Activated CD4-positive, alpha-beta T cell treated with anti-CD3 and anti-CD28 coated beads, Interleukin-2, amount 50 U/mL, for 1 hour (primary cell): ENCODE measurements around the gene SLC39A12.

Experiments used
- DNase-seq: peaks from one replicate; pipeline ENCODE4 v3.0.0-alpha.2; 2020

The SLC39A12 gene

GRCh38 chr10:17965649-17966235, 14.0 kb downstream of the SLC39A12 start:
- no peak for DNase-seq

- DNase-seq: no peak
These were observed 22.8 kb downstream of the SLC39A12 start for GRCh38 chr10:17974505-17974904.

- no peak for DNase-seq
These were observed 29.3 kb downstream of the SLC39A12 start for GRCh38 chr10:17980846-17981565.

- DNase-seq: no peak
These were observed 30.2 kb downstream of the SLC39A12 start for GRCh38 chr10:17981766-17982380.

GRCh38 chr10:17984056-17984455, 32.3 kb downstream of the SLC39A12 start:
- no peak for DNase-seq

GRCh38 chr10:17984563-17984962, 32.8 kb downstream of the SLC39A12 start:
- no peak for DNase-seq

GRCh38 chr10:17989908-17990767, 38.4 kb downstream of the SLC39A12 start:
- no peak for DNase-seq

GRCh38 chr10:17992266-17992665, 40.5 kb downstream of the SLC39A12 start:
- DNase-seq: no peak

GRCh38 chr10:17993361-17993760, 41.6 kb downstream of the SLC39A12 start:
- no peak for DNase-seq

- DNase-seq: no peak
These were observed 48.9 kb downstream of the SLC39A12 start for GRCh38 chr10:18000601-18001000.

- DNase-seq: no peak
These were observed 53.7 kb downstream of the SLC39A12 start for GRCh38 chr10:18005445-18005780.

GRCh38 chr10:18005781-18006456, 54.2 kb downstream of the SLC39A12 start:
- no peak for DNase-seq

GRCh38 chr10:18008986-18009385, 57.3 kb downstream of the SLC39A12 start:
- DNase-seq: no peak

- no peak for DNase-seq
These were observed 58.3 kb downstream of the SLC39A12 start for GRCh38 chr10:18010050-18010449.

- DNase-seq: no peak
These were observed 68.8 kb downstream of the SLC39A12 start for GRCh38 chr10:18020523-18020922.

- DNase-seq: no peak
These were observed 70.2 kb downstream of the SLC39A12 start for GRCh38 chr10:18021725-18022480.

- no peak for DNase-seq
These were observed 91.7 kb downstream of the SLC39A12 start for GRCh38 chr10:18043148-18044006.

- no peak for DNase-seq
These were observed 93.4 kb downstream of the SLC39A12 start for GRCh38 chr10:18044976-18045720.

- DNase-seq: no peak
These were observed 104.9 kb downstream of the SLC39A12 start for GRCh38 chr10:18056583-18056982.

- no peak for DNase-seq
These were observed 108.3 kb downstream of the SLC39A12 start for GRCh38 chr10:18059826-18060559.
